Daoy (cell line): ENCODE data around the gene CSF3R. TPM values are rescaled to one million over a fixed set of nuclear protein-coding genes. Genes with fewer than 3 reads are reported as not detected.
"Not testable (repeated sequence)": the region's sequence is repeated elsewhere in the genome, so short reads cannot be mapped to it uniquely, and the experiment has no call there.

ENCODE experiments used
- DNase-seq: peaks from one replicate; pipeline ENCODE4 v3.0.0-alpha.2; 2015; ENCODE audit warnings: low read depth
- total RNA-seq: library from RNA; depleted of rRNA; stranded (reverse); fragments of >200 nt; shearing (Covaris generic); gene quantifications from 2 replicates; pipeline ENCODE4 v1.2.3, GENCODE V29; 2014

Gene CSF3R
- total RNA-seq, 1 experiment from 2014 or later = not detected

DNA sequence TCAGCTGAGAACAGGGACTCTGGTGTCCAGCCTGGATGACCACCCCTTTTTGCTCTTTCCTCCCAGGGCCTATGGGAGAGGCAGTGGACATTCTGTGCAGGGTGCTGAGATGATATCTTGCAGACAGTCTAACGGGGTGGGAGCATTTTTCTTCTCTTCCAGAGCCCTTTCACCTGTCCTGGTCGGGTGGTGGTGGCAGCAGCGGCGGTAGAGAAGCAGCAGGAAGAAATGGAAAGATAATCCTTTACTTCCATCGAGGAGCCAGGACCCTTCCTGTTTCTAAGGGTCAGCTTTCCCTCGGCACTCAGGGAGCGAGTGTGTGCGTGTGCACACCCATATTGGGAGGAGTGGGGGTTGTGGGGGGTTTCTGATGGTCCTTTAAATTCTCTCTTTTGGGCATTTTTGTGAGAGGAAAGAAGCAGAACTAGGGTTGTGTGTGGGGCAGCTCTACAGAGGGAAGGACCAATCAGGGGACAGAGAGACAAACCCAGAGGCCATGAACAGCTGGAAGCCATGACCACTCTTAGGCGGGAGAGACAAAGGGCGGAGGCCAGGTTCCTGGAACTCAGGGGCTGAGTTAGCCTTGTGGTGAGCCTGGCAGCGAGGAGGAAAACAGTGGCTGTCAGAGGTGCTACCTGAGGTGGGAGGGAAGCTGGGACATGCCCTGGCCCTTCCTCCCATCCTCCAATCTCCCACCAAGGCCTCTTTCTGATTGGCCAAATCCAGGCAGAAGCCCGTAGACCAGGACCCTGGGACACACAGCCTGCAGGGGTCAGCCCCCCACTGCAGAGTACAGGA lies 31.2 kb upstream of the CSF3R start:
- DNase-seq = no peak

DNA sequence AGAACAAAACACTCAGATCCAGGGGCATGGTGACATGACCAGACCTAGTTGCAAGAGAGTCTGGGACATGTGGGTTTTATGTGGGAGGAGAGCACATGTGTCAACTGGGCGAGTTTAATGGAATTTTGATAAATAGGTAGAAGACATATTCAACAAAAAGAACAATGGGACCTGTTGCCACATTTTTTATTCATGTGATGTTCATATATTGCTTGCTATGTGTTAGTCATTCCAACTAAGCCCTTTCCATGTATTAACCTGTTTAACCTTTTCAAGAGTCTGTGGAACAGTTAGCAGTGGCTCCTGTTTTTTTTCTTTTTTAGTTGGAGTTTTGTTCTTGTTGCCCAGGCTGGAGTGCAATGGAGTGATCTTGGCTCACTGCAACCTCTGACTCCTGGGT lies 30.1 kb upstream of the CSF3R start:
- DNase-seq = no peak

DNA sequence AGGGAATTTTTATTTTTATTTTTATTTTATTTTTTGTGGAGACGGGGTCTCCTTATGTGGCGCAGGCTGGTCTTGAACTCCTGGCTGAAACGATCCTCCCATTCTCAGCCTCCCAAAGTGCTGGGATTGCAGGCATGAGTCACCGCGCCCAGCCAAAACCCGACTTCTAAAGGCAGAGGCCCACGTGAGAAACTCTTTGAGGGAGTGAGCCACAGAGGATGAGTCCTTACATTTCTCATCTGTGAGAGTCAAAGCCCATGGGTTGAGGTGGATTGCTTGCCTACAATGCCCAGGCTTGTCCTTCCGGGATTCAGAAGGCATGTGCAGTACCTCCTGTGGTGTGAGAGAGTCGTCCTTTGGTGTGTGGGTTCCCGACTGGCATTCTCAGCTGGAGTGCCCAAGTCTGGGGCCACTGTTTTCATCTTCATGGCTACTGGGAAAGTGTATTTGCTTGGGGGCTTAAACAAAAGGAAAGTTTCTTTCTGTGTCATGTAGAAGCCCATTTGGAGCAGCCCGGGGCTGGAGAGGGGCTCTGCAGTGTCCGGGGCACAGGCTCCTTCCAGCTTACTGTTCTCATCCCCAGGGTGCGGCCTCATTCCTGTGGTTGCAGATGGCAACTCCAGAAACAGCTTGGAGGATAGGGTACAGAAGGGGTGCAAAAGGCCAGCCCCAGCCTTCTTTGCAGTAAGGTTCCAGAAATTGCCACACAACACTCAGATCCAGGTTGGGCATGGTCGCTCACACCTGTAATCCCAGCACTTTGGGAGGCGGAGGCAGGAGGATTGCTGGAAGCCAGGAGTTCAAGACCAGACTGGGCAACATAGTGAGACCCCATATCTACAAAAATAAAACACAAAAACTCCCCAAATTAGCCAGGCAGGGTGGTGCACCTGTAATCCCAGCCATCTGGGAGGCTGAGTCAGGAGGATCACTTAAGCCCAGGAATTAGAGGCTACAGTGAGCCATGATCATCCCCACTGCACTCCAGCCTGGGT lies 29.4 kb upstream of the CSF3R start:
- DNase-seq = peak; percentile 63

GRCh38 chr1:36511220-36511619 lies 28.5 kb upstream of the CSF3R start:
- not testable (repeated sequence) for DNase-seq

GRCh38 chr1:36510418-36510817 lies 27.7 kb upstream of the CSF3R start:
- no peak for DNase-seq

- DNase-seq = no peak
Observed at GRCh38 chr1:36508257-36508656, 25.5 kb upstream of the CSF3R start.

DNA sequence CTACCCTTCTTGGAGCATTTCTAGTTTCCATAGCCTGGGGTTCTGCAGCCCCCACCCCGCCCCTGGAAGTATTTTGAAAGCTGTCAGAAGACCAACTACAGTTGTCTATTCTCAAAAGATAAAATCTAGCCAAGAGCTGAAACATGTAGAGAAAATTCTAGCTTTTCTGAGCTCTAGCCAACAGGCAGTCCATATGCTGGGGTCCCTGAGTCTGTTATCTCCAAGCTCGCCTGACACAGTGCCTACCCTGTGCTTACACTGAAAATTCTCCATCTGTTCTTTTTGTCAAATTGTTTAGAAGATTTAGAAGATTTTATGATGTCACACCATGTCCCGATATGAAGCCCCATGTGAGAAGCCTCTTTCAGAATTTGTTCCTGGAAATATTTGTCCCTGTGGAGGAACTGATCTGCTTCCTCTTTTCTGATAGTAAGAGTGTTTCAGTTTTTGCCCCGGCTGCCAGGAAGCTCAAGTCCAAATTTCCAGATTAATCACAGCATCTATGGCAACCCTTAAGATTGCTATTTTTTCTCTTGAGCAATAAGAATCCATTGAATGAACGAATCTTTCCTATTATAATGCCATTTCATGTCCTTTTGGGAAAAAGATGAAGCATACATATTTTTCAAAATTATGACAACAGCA lies 23.7 kb upstream of the CSF3R start:
- no peak for DNase-seq

DNA sequence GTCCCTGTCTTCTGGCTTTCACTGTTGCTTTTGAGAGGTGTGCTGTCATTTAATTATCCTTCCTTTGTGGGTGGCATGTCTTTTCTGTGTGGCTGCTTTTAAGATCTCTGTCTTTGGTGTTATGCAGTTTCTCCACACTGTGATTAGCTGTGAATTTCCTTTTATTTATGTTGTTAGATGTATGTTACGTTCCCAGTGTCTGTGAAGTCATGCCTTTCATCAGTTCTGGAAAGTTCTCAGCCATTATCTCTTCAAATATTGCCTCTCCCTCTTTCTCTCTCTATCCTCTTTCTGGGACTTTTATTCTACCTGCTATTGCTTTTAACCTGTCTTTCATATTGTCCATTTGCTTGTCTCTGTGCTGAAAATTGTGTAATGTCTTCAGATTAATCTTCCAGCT lies 21.0 kb upstream of the CSF3R start:
- no peak for DNase-seq

- no peak for DNase-seq
Observed at GRCh38 chr1:36503159-36503558, 20.4 kb upstream of the CSF3R start.

DNA sequence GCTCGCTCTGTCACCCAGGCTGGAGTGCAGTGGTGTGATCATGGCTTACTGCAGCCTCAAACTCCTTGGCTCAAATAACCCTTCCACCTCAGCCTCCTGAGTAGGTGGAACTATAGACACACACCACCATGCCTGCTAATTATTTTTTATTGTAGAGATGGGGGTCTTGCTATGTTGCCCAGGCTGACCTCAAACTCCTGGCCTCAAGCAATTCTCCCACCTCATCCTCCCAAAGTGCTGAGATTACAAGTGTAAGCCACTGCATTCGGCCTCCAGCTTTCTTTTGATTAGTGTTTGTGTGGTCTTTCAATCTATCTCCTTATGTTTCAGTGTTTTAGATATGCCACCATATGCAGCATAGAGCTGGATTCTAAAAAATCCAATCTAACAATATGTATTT lies 19.9 kb upstream of the CSF3R start:
- DNase-seq = no peak

- not testable (repeated sequence) for DNase-seq
Observed at GRCh38 chr1:36501911-36502310, 19.2 kb upstream of the CSF3R start.

GRCh38 chr1:36497207-36497606 lies 14.5 kb upstream of the CSF3R start:
- no peak for DNase-seq

- no peak for DNase-seq
Observed at GRCh38 chr1:36494971-36495370, 12.3 kb upstream of the CSF3R start.

DNA sequence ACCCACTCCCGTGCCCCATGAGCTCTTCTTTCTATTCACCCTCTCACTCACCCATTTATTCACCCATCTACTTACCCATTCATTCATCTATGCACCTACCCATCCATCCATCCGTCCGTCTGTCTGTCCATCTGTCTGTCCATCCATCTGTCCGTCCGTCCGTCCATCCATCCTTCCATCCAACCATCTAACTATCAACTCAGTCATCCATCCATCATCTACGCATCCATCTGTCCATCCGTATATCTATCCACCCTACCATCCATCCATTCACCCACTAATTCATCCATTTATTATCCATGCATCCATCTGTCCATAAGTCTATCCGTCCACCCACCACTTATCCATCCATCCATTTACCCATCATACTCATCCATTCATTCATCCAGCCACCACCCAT lies 10.8 kb upstream of the CSF3R start:
- DNase-seq = no peak

- DNase-seq = no peak
Observed at GRCh38 chr1:36492491-36492890, 9.8 kb upstream of the CSF3R start.

- DNase-seq = not testable (repeated sequence)
Observed at GRCh38 chr1:36489258-36490051, 6.7 kb upstream of the CSF3R start.

DNA sequence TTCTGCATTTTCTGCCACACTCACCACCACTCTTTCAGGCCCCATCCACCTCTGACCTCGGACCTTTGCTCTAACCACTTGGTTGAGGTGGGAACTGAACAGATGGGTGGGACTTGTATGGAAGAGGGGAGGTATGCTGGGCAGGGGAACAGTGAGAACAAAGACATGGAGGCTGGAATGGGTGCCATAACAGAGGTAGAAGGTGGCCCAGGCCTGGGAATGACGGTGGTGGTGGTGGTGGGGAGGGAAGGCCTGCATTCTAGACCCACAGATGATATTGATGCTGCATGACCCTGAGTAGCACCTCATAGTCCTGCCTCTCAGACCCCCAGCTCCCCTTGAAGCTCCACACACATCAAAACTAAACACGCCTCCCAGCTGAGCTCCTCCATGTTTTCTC lies 5.2 kb upstream of the CSF3R start:
- no peak for DNase-seq

- not testable (repeated sequence) for DNase-seq
Observed at GRCh38 chr1:36487336-36487725, 4.6 kb upstream of the CSF3R start.

DNA sequence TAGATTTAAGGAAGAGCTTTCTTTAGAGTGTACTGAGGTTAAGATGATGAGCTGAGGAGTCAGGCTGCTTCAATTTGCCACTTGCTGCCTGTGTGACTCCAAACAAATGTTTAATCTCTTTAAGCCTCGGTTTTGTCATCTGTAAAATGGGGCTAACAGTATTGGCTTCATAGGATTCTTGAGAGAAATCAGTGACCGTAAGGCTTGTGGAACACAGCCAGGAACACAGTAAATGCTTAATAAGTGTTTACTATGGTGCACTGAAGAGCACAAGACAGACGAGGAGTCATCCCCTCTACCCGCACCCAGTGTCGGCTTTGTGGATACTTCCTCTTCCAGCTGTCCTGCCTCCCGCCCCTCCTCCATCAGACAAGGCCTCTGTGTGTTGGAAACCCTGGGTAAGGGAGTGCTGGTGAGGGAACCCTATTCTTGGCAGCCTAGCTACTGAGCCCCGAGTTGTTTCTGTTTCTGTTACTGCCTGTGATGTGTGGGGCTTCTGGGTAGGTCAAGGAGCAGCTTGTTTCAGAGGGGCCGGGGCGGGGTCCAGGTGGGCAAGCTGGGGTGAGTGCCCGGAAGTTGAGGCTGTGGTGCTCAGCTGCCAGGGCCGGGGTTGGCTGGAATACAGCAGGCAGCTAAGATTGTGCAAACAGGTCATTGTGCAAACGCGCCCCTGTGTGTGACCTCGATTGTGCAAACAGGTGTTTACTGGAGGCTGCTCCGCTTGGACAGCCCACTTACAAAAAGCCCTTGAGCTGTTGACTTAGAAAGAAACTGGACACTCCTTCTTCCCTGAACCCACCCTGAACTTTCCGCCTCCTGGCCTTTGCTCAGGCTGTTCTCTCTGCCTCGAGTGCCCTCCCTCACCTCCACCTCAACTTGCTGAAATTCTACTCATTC lies 4.0 kb upstream of the CSF3R start:
- no peak for DNase-seq

DNA sequence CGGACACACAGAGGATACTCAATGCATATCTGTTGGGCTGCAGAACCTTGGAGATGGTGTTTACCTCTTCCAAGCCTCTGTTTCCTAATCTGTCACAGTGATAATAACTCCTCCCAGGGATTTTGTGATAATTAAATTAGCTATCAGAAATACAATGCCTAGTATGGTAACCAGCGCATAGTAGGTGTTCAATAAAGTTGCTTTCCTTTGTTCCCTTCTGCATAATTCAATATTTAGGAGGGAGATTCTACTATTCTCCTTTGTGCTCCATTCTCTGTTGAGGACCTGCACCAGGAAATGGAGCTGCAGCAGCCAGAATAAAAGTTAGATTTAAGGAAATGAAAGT lies 3.4 kb upstream of the CSF3R start:
- DNase-seq = no peak

- no peak for DNase-seq
Observed at GRCh38 chr1:36484099-36484498, 1.4 kb upstream of the CSF3R start.
